DMS79 (cell line): ENCODE results near the gene LGALS4.
"Not testable (repeated sequence)": the region's sequence is repeated elsewhere in the genome, so short reads cannot be mapped to it uniquely, and the experiment has no call there.

ENCODE experiments used
- DNase-seq: peaks from one replicate; lab custom pipeline; 2025; lab: John Stamatoyannopoulos, UW

LGALS4 gene

GRCh38 chr19:38821230-38821825 lies 8.6 kb upstream of the LGALS4 start:
- not testable (repeated sequence) for DNase-seq

GRCh38 chr19:38819231-38819920 lies 6.6 kb upstream of the LGALS4 start:
- DNase-seq, result no peak

GRCh38 chr19:38817081-38817480 lies 4.3 kb upstream of the LGALS4 start:
- DNase-seq, result no peak

GRCh38 chr19:38816131-38816750 lies 3.5 kb upstream of the LGALS4 start:
- no peak for DNase-seq

GRCh38 chr19:38815059-38816001 lies 2.6 kb upstream of the LGALS4 start:
- no peak for DNase-seq

GRCh38 chr19:38813932-38814331 lies 1.2 kb upstream of the LGALS4 start:
- not testable (repeated sequence) for DNase-seq

- no peak for DNase-seq
Observed at GRCh38 chr19:38813323-38813722, 578 bp upstream of the LGALS4 start.

- no peak for DNase-seq
Observed at GRCh38 chr19:38812009-38812840, 520 bp downstream of the LGALS4 start.

GRCh38 chr19:38809592-38810252 lies 3.0 kb downstream of the LGALS4 start:
- no peak for DNase-seq

- DNase-seq, result no peak
Observed at GRCh38 chr19:38808741-38809140, 4.0 kb downstream of the LGALS4 start.

- DNase-seq, result not testable (repeated sequence)
Observed at GRCh38 chr19:38807374-38808098, 5.2 kb downstream of the LGALS4 start.

GRCh38 chr19:38806371-38806770 lies 6.4 kb downstream of the LGALS4 start:
- DNase-seq, result no peak

- DNase-seq, result no peak
Observed at GRCh38 chr19:38805180-38805579, 7.6 kb downstream of the LGALS4 start.

- DNase-seq, result no peak
Observed at GRCh38 chr19:38803543-38803942, 9.2 kb downstream of the LGALS4 start.

GRCh38 chr19:38801359-38802095 lies 11.2 kb downstream of the LGALS4 start:
- DNase-seq, result no peak

- DNase-seq, result no peak
Observed at GRCh38 chr19:38800577-38801347, 12.0 kb downstream of the LGALS4 start.

GRCh38 chr19:38799104-38799503 lies 13.6 kb downstream of the LGALS4 start:
- DNase-seq, result no peak

GRCh38 chr19:38797781-38798180 lies 15.0 kb downstream of the LGALS4 start:
- DNase-seq, result not testable (repeated sequence)

GRCh38 chr19:38796154-38796553 lies 16.6 kb downstream of the LGALS4 start:
- no peak for DNase-seq
